Body of pancreas (tissue), 4 donors: ENCODE results near the gene GGPS1.

Experiments
- POLR2A ChIP-seq, 3 donors: fragments of 450-650 bp; IDR thresholded peaks; one replicate each; pipeline ENCODE4 v1.6.1; 2016; ENCODE audit warnings: antibody characterized with exemption in 3 of 3, mild to moderate bottlenecking in 2 of 3
- TF ChIP-seq, protein P1 (sequence below), 7 experiments: fragments of 450-650 bp in 4 of 7; fragments of 200-600 bp in 3 of 7; sonication (generic) in 3 of 7; IDR thresholded peaks; one replicate each; pipeline ENCODE4 v1.5.1; 2016 to 2019; ENCODE audit warnings: antibody characterized with exemption in 7 of 7

DNA sequence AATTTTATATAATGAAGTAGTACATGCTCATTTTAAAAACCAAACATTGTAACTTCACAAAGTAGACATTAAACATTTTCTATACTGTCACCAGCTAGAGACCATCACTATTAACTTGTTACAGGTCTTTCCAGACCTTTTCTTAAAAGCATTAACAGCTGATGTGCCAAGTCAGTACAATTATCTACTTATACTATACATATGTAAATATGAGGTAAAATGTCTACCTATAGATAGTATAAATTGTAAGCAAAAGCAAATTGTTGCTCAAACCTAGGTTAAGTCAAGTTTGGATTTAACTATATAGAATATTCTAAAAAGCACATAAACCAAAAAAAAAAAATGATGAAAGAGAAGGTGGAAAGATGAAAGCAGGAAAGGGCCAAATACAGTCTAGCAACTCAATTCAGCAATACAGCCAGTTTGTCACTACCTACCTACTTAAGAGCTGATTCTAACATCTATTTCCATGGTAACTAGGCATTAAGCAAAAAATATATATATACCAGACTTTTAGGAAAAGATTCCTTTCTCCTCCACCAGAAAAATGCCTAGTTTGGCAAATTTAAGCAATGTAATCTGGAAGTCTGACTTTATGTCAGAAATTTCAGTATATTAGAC is 34.9 kb upstream of the GGPS1 start:
- TF ChIP-seq, protein P1, sequence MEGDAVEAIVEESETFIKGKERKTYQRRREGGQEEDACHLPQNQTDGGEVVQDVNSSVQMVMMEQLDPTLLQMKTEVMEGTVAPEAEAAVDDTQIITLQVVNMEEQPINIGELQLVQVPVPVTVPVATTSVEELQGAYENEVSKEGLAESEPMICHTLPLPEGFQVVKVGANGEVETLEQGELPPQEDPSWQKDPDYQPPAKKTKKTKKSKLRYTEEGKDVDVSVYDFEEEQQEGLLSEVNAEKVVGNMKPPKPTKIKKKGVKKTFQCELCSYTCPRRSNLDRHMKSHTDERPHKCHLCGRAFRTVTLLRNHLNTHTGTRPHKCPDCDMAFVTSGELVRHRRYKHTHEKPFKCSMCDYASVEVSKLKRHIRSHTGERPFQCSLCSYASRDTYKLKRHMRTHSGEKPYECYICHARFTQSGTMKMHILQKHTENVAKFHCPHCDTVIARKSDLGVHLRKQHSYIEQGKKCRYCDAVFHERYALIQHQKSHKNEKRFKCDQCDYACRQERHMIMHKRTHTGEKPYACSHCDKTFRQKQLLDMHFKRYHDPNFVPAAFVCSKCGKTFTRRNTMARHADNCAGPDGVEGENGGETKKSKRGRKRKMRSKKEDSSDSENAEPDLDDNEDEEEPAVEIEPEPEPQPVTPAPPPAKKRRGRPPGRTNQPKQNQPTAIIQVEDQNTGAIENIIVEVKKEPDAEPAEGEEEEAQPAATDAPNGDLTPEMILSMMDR (IDR thresholded peaks at IDR 0.05), result no peak
- TF ChIP-seq POLR2A (IDR thresholded peaks at IDR 0.05), result no peak
